Lung (tissue), 12 donors: ENCODE results near the gene LETMD1. TPM values are rescaled to one million over a fixed set of nuclear protein-coding genes. Genes with fewer than 3 reads are reported as not detected.

Experiments used
- ATAC-seq: fragments of 200-7000 bp; cut with Tn5 transposase; one replicate; pipeline ENCODE4 v1.9.1; 2020; ENCODE audit warnings: moderate number of reproducible peaks; ENCODE audit not compliant: insufficient read depth, low FRiP score
- DNase-seq, 3 donors: peaks; one replicate each; pipeline ENCODE4 v3.0.0-alpha.2; 2013 to 2017
- H3K27ac ChIP-seq, 2 donors: one replicate each; pipeline ENCODE4 v1.5.1; 2013; ENCODE audit warnings: mild to moderate bottlenecking in 2 of 2, moderate library complexity in 2 of 2, control low read depth in 1 of 2, inconsistent platforms in 1 of 2, low read depth in 1 of 2, low read length in 1 of 2
- H3K27me3 ChIP-seq, 3 donors: one replicate each; pipeline ENCODE4 v1.5.1; 2013; ENCODE audit warnings: low read length in 2 of 3; ENCODE audit not compliant: control insufficient read depth in 3 of 3, insufficient read depth in 3 of 3
- H3K36me3 ChIP-seq, 4 donors: one replicate each; pipeline ENCODE4 v1.5.1; 2013; ENCODE audit warnings: low read length in 4 of 4, mild to moderate bottlenecking in 1 of 4, moderate library complexity in 1 of 4; ENCODE audit not compliant: control insufficient read depth in 4 of 4, insufficient read depth in 4 of 4
- H3K4me1 ChIP-seq, 5 donors: one replicate each; pipeline ENCODE4 v1.5.1; 2013; ENCODE audit warnings: low read length in 5 of 5, mild to moderate bottlenecking in 2 of 5, moderate library complexity in 1 of 5; ENCODE audit not compliant: control insufficient read depth in 5 of 5, insufficient read depth in 5 of 5
- H3K4me3 ChIP-seq: one replicate; pipeline ENCODE4 v1.5.1; 2013; ENCODE audit warnings: mild to moderate bottlenecking, control low read depth, moderate library complexity
- H3K9ac ChIP-seq, 2 donors: one replicate each; pipeline ENCODE4 v1.5.1; 2013; ENCODE audit warnings: low read length in 2 of 2, control low read depth in 1 of 2; ENCODE audit not compliant: insufficient read depth in 1 of 2
- H3K9me3 ChIP-seq, 4 donors: one replicate each; pipeline ENCODE4 v1.5.1; 2013; ENCODE audit warnings: low read length in 3 of 4, mild to moderate bottlenecking in 1 of 4, moderate library complexity in 1 of 4; ENCODE audit not compliant: control insufficient read depth in 4 of 4, insufficient read depth in 3 of 4
- WGBS, 2 donors: extraction: QIAGEN DNeasy Blood & Tissue Kit; methylation state at CpG; one replicate each; pipeline ENCODE4 v1.1.7; 2013; 5-methylcytosine and 5-hydroxymethylcytosine counted together
- polyA plus RNA-seq, 2 donors: library from polyadenylated mRNA; stranded (reverse); fragments of 200-250 nt; gene quantifications; one replicate each; pipeline ENCODE4 v1.2.1, GENCODE V29; 2013
- total RNA-seq, 2 donors: library from RNA; depleted of rRNA in 1 of 2; stranded (reverse); fragments of >200 nt in 1 of 2; gene quantifications; one replicate each; pipeline ENCODE4 v1.2.1, GENCODE V29; 2014 to 2021
- TF ChIP-seq, protein P1 (sequence below): IDR thresholded peaks from 2 replicates; pipeline ENCODE4 v1.5.1; 2012; ENCODE audit warnings: mild to moderate bottlenecking; ENCODE audit errors: control extremely low read depth, extremely low read depth
- donor health status: control.
- donor health status: control.
- donor health status: Bipolar disorder and iron deficiency.
- donor health status: healthy.
- donor health status: DM: yes; HTN: yes; CAD: no.

Gene LETMD1
- total and polyA plus RNA-seq, 4 donors: 29.9 to 81.6 (median 48.6) TPM

GRCh38 chr12:51067771-51068170 lies 19.6 kb downstream of the LETMD1 start:
- WGBS, 2 donors: 82 to 85% methylated on average over 7 of the region's 7 CpGs
- TF ChIP-seq, protein P1, sequence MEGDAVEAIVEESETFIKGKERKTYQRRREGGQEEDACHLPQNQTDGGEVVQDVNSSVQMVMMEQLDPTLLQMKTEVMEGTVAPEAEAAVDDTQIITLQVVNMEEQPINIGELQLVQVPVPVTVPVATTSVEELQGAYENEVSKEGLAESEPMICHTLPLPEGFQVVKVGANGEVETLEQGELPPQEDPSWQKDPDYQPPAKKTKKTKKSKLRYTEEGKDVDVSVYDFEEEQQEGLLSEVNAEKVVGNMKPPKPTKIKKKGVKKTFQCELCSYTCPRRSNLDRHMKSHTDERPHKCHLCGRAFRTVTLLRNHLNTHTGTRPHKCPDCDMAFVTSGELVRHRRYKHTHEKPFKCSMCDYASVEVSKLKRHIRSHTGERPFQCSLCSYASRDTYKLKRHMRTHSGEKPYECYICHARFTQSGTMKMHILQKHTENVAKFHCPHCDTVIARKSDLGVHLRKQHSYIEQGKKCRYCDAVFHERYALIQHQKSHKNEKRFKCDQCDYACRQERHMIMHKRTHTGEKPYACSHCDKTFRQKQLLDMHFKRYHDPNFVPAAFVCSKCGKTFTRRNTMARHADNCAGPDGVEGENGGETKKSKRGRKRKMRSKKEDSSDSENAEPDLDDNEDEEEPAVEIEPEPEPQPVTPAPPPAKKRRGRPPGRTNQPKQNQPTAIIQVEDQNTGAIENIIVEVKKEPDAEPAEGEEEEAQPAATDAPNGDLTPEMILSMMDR: no peak
- Histone ChIP-seq H3K9ac (no peak overlapping the region), H3K27me3 (no peaks in the 10 kb centered on the region), H3K36me3 (peaks cover 31 to 49% (median 37%) of the 10 kb centered on the region in 4 donors), H3K27ac (no peak overlapping the region), H3K9me3 (no peaks in the 10 kb centered on the region), H3K4me1 (no peaks in the 10 kb centered on the region), H3K4me3 (no peak overlapping the region)
- DNase-seq (no peak), ATAC-seq (no peak)

DNA sequence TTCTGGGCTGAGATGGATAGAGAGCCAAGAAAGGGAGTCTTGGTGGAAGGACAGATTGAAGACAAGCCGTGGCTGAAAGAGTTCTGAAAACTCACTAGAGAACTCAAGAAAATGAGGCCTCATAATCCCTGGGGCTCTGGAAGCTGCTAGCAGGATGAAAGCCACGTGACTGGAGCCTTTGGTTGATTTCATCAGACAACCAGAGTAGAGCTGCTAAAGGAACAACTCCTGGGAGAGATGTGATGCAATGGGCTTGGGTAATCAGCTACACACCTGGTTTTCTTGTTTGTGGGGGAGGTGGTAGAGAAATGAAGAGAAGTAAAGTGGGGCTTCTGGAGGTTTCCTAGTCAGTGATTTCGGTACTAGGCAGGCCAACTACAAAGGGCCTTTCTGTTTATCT lies 21.9 kb downstream of the LETMD1 start:
- DNase-seq: no peak
- H3K9me3 ChIP-seq: no peaks in the 10 kb centered on the region
- H3K36me3 ChIP-seq: peaks cover 14 to 43% (median 27%) of the 10 kb centered on the region in 4 donors
- H3K4me3 ChIP-seq: no peak overlapping the region
- TF ChIP-seq, protein P1: no peak
- no peak overlapping the region for H3K27ac ChIP-seq
- WGBS, 2 donors: 74 to 78% methylated on average over 3 of the region's 3 CpGs
- no peaks in the 10 kb centered on the region for H3K27me3 ChIP-seq
- H3K4me1 ChIP-seq: no peaks in the 10 kb centered on the region
- H3K9ac ChIP-seq: no peak overlapping the region
- ATAC-seq: no peak

DNA sequence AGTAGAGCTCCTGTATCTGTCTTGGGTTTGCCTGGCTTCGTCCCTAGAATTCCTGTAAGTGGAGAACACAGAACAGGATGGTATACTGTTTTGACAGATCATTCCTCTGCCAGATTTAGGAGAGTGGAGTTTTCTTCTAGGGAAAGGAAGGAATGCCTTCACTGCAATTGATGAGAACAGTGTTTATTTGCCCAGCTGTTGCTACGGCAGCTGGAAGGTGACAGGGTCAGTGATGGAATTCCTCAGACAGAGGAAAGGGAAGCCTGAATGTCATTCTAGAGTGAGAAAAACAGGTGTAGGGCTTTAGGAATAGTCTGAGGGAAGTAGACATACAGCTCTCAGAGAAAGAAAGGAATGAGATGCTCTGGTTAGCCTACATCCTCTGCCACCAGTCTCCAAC lies 23.5 kb downstream of the LETMD1 start:
- DNase-seq: no peak
- Histone ChIP-seq H3K27ac (no peak overlapping the region), H3K4me3 (no peak overlapping the region), H3K36me3 (peaks cover 11 to 44% (median 26%) of the 10 kb centered on the region in 4 donors), H3K9ac (no peak overlapping the region), H3K4me1 (peaks cover 0 to under 1% (median 0%) of the 10 kb centered on the region in 5 donors), H3K9me3 (no peaks in the 10 kb centered on the region), H3K27me3 (no peaks in the 10 kb centered on the region)
- no peak for ATAC-seq
- TF ChIP-seq, protein P1: no peak
- 80 to 87% methylated on average over 2 of the region's 2 CpGs for WGBS, 2 donors

- 96 to 98% methylated on average over 5 of the region's 5 CpGs for WGBS, 2 donors
- no peak for ATAC-seq
- H3K36me3 ChIP-seq: peaks cover 0 to 22% (median 13%) of the 10 kb centered on the region in 4 donors
Measured at GRCh38 chr12:51075390-51075789, 27.3 kb downstream of the LETMD1 start.

More at GRCh38 chr12:51075390-51075789, 27.3 kb downstream of the LETMD1 start:
- H3K9ac ChIP-seq: no peak overlapping the region
- H3K27ac ChIP-seq: no peak overlapping the region
- TF ChIP-seq, protein P1: no peak
- DNase-seq: no peak
- H3K4me1 ChIP-seq: peaks cover 0 to 9% (median 2%) of the 10 kb centered on the region in 5 donors
- H3K4me3 ChIP-seq: no peak overlapping the region
- no peaks in the 10 kb centered on the region for H3K9me3 ChIP-seq
- no peaks in the 10 kb centered on the region for H3K27me3 ChIP-seq
